NCI-H2171 (cell line): ENCODE measurements around the gene URAD.
"Not testable (repeated sequence)": the region's sequence is repeated elsewhere in the genome, so short reads cannot be mapped to it uniquely, and the experiment has no call there.

Experiments
- DNase-seq: peaks from one replicate; lab custom pipeline; 2025; lab: John Stamatoyannopoulos, UW

Gene URAD

GRCh38 chr13:27970382-27971235, 17.9 kb downstream of the URAD start:
- DNase-seq, result no peak

- DNase-seq, result no peak
Measured at GRCh38 chr13:27969866-27970229, 18.6 kb downstream of the URAD start.

- DNase-seq, result no peak
Measured at GRCh38 chr13:27969082-27969865, 19.2 kb downstream of the URAD start, which contains the start of gene CDX2. CDX2 (minus strand) TSS chr13:27969315; CDS start chr13:27969006, 309 bp downstream.

- DNase-seq, result no peak
Measured at GRCh38 chr13:27968316-27969081, 20.0 kb downstream of the URAD start.

- DNase-seq, result no peak
Measured at GRCh38 chr13:27967736-27968315, 20.7 kb downstream of the URAD start.

- DNase-seq, result no peak
Measured at GRCh38 chr13:27967203-27967735, 21.2 kb downstream of the URAD start.

GRCh38 chr13:27966641-27967202, 21.8 kb downstream of the URAD start:
- no peak for DNase-seq

GRCh38 chr13:27965740-27966640, 22.5 kb downstream of the URAD start:
- DNase-seq, result no peak

- no peak for DNase-seq
Measured at GRCh38 chr13:27965343-27965739, 23.2 kb downstream of the URAD start.

GRCh38 chr13:27964741-27965323, 23.7 kb downstream of the URAD start:
- no peak for DNase-seq

- not testable (repeated sequence) for DNase-seq
Measured at GRCh38 chr13:27964206-27964605, 24.3 kb downstream of the URAD start.

- DNase-seq, result no peak
Measured at GRCh38 chr13:27963491-27963890, 25.0 kb downstream of the URAD start.

GRCh38 chr13:27962982-27963381, 25.5 kb downstream of the URAD start:
- no peak for DNase-seq

GRCh38 chr13:27962128-27962841, 26.2 kb downstream of the URAD start:
- DNase-seq, result no peak

GRCh38 chr13:27961227-27962085, 27.0 kb downstream of the URAD start:
- DNase-seq, result no peak

GRCh38 chr13:27960362-27961226, 27.9 kb downstream of the URAD start:
- no peak for DNase-seq

GRCh38 chr13:27959976-27960361, 28.5 kb downstream of the URAD start:
- DNase-seq, result no peak
